IPS DF 6.9 (cell line): Measurements from ENCODE around the gene C10orf90.

Experiments used
- DNase-seq: peaks from one replicate; pipeline ENCODE4 v3.0.0-alpha.2; 2013; ENCODE audit warnings: low read depth, low spot score
- H3K27ac ChIP-seq: one replicate; pipeline ENCODE4 v1.5.1; 2013; ENCODE audit warnings: low read length, control low read depth
- H3K27me3 ChIP-seq: 2 replicates; pipeline ENCODE4 v1.6.1; 2013; ENCODE audit warnings: mild to moderate bottlenecking, low read length; ENCODE audit not compliant: control insufficient read depth, insufficient read depth
- H3K36me3 ChIP-seq: 2 replicates; pipeline ENCODE4 v1.6.1; 2013; ENCODE audit warnings: low read length; ENCODE audit not compliant: control insufficient read depth, insufficient read depth
- H3K4me1 ChIP-seq: 2 replicates; pipeline ENCODE4 v1.6.1; 2013; ENCODE audit warnings: low read length; ENCODE audit not compliant: control insufficient read depth, insufficient read depth
- H3K4me3 ChIP-seq: 2 replicates; pipeline ENCODE4 v1.5.1; 2013; ENCODE audit warnings: mild to moderate bottlenecking, low read length
- H3K9me3 ChIP-seq: 2 replicates; pipeline ENCODE4 v1.6.1; 2013; ENCODE audit warnings: low read length, inconsistent platforms; ENCODE audit not compliant: control insufficient read depth, insufficient read depth
- WGBS: extraction: QIAGEN DNeasy Blood & Tissue Kit; methylation state at CpG from one replicate; pipeline ENCODE4 v1.1.7; 2013; ENCODE audit warnings: mixed read lengths, missing lambda C conversion rate; ENCODE audit not compliant: insufficient read length, insufficient coverage; 5-methylcytosine and 5-hydroxymethylcytosine counted together

The C10orf90 gene

GRCh38 chr10:126638542-126638941, 32.0 kb downstream of the C10orf90 start:
- WGBS, result no CpG with 5 or more reads among the region's 6 CpGs

GRCh38 chr10:126637501-126637900, 33.0 kb downstream of the C10orf90 start:
- H3K9me3 ChIP-seq, result no peaks in the 10 kb centered on the region
- H3K4me3 ChIP-seq, result no peak overlapping the region
- H3K4me1 ChIP-seq, result no peaks in the 10 kb centered on the region; the same call in 1 of the 2 replicates
- no peaks in the 10 kb centered on the region for H3K36me3 ChIP-seq
- WGBS, result no CpG with 5 or more reads among the region's 5 CpGs
- no peaks in the 10 kb centered on the region for H3K27me3 ChIP-seq
- H3K27ac ChIP-seq, result no peak overlapping the region
- DNase-seq, result no peak

More at GRCh38 chr10:126638542-126638941, 32.0 kb downstream of the C10orf90 start:
- Histone ChIP-seq H3K9me3 (no peaks in the 10 kb centered on the region), H3K4me3 (no peak overlapping the region), H3K27ac (no peak overlapping the region), H3K36me3 (no peaks in the 10 kb centered on the region), H3K27me3 (no peaks in the 10 kb centered on the region), H3K4me1 (no peaks in the 10 kb centered on the region; the same call in 1 of the 2 replicates)
- DNase-seq, result no peak

DNA sequence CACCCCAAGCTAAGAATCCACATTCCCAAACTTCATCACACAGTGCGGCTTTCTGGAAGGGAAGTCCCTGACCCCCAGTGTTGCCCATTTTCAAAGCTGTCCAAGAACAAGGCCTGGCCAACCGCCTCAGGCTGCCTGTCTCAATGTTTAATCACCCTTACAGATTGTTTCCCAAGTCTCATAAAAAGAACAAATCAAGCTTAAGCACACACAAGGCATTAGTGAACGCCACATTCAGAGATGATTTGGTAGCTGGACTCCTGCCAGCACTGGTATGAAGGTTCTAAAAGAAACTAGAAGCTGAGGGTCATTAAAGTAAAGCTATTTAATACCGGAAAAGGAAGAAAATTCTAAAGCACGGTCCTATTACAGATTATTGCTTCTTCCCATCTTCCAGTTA, 35.6 kb downstream of the C10orf90 start:
- Histone ChIP-seq H3K36me3 (no peaks in the 10 kb centered on the region), H3K4me1 (no peaks in the 10 kb centered on the region; the same call in 1 of the 2 replicates), H3K9me3 (no peaks in the 10 kb centered on the region), H3K4me3 (no peak overlapping the region), H3K27ac (no peak overlapping the region), H3K27me3 (no peaks in the 10 kb centered on the region)
- no CpG with 5 or more reads among the region's 5 CpGs for WGBS
- no peak for DNase-seq

DNA sequence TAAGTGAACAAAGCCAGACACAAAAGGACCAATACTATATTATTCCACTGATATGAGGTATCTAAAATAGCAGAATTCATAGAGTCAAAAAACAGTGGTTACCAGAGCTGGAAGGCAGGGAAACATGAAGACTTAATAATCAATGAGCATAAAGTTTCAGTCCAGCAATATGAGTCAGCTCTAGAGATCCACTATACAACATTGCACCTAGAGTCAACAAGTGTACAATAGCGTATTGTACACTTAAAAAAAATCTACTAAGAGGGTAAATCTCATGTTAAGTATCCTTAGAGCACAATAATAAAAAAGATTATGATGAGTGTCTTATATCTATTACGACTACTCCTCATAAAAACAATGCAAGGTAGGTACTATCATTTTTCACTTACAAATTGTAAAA, 36.1 kb downstream of the C10orf90 start:
- DNase-seq, result no peak
- Histone ChIP-seq H3K27ac (no peak overlapping the region), H3K4me1 (no peaks in the 10 kb centered on the region; the same call in 1 of the 2 replicates), H3K4me3 (no peak overlapping the region), H3K36me3 (no peaks in the 10 kb centered on the region), H3K9me3 (no peaks in the 10 kb centered on the region), H3K27me3 (no peaks in the 10 kb centered on the region)
- no CpG with 5 or more reads among the region's 2 CpGs for WGBS

GRCh38 chr10:126632705-126633104, 37.8 kb downstream of the C10orf90 start:
- no peaks in the 10 kb centered on the region for H3K27me3 ChIP-seq
- H3K4me1 ChIP-seq, result no peaks in the 10 kb centered on the region; the same call in 1 of the 2 replicates
- H3K27ac ChIP-seq, result no peak overlapping the region
- no peak for DNase-seq
- no CpG with 5 or more reads among the region's 4 CpGs for WGBS
- no peaks in the 10 kb centered on the region for H3K36me3 ChIP-seq
- no peak overlapping the region for H3K4me3 ChIP-seq
- no peaks in the 10 kb centered on the region for H3K9me3 ChIP-seq

DNA sequence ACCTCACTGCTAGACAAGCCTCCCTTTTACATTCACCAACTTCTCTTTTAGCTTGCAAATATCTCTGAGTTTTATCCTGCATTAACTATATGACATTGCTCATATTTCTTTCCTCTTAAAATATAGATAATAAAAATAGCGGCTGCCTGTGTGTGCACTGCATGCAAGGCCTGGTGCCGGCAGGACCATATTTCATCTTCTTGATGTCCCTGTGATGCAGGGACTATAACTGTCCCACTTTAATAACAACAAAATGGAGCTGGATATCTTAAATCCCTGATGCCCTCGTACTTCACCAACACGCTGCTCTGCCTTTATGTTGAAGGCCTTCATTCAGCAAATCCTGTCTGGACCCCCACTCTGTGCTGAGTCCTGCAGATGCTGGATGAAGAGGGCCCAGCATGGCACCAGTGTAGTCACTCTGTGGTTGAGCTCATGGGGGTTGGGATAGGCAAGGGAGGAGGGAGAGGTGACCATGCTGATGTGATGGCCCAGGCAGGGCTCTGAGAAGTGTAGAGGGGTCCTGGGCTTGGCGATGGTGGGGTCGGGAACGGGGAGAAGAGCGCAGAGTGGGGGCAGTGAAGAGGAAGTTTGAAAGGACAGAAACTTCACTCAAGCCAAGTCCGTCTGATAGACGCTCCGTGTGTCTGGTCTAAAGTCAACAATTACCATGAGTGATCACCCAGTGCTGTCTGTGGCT, 40.4 kb downstream of the C10orf90 start:
- Histone ChIP-seq H3K4me1 (no peaks in the 10 kb centered on the region), H3K4me3 (no peak overlapping the region)

GRCh38 chr10:126628746-126629145, 41.7 kb downstream of the C10orf90 start:
- no CpG with 5 or more reads among the region's 3 CpGs for WGBS
- H3K9me3 ChIP-seq, result no peaks in the 10 kb centered on the region
- H3K27ac ChIP-seq, result no peak overlapping the region
- H3K36me3 ChIP-seq, result no peaks in the 10 kb centered on the region
- H3K4me1 ChIP-seq, result no peaks in the 10 kb centered on the region
- no peaks in the 10 kb centered on the region for H3K27me3 ChIP-seq
- DNase-seq, result no peak
- H3K4me3 ChIP-seq, result no peak overlapping the region

More for the DNA sequence above, 40.4 kb downstream of the C10orf90 start:
- H3K9me3 ChIP-seq, result no peaks in the 10 kb centered on the region
- WGBS, result no CpG with 5 or more reads among the region's 11 CpGs
- no peaks in the 10 kb centered on the region for H3K36me3 ChIP-seq
- no peak overlapping the region for H3K27ac ChIP-seq
- no peaks in the 10 kb centered on the region for H3K27me3 ChIP-seq
- no peak for DNase-seq

DNA sequence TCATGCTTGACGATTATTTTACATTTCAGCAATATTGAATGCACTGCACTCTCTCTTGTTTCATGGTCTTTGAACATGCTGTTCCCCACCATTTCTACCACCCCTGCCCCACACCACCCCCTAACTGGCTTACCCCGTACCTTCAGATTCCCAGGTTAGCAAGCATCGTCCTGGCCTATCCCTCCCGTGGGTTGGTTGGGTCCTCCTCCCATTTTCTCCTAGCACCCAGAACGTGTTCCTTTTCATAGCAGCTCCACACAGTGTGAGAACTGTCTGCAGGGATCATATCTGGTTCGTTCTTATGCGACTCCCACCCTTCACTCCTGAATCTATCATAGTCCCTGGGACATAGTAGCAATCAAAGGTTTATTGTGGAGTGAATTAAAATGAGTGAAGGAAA, 48.6 kb downstream of the C10orf90 start:
- WGBS, result no CpG with 5 or more reads among the region's 7 CpGs
- no peak for DNase-seq

GRCh38 chr10:126618466-126618865, 52.0 kb downstream of the C10orf90 start:
- no peak overlapping the region for H3K27ac ChIP-seq
- H3K36me3 ChIP-seq, result no peaks in the 10 kb centered on the region

More for the DNA sequence above, 48.6 kb downstream of the C10orf90 start:
- Histone ChIP-seq H3K4me3 (no peak overlapping the region), H3K36me3 (no peaks in the 10 kb centered on the region), H3K9me3 (no peaks in the 10 kb centered on the region), H3K4me1 (no peaks in the 10 kb centered on the region), H3K27ac (no peak overlapping the region), H3K27me3 (no peaks in the 10 kb centered on the region)

GRCh38 chr10:126617733-126618132, 52.8 kb downstream of the C10orf90 start:
- WGBS, result no CpG with 5 or more reads among the region's 3 CpGs
- H3K36me3 ChIP-seq, result no peaks in the 10 kb centered on the region
- no peak for DNase-seq

More at GRCh38 chr10:126618466-126618865, 52.0 kb downstream of the C10orf90 start:
- H3K4me3 ChIP-seq, result no peak overlapping the region
- no CpG with 5 or more reads among the region's 1 CpG for WGBS
- H3K9me3 ChIP-seq, result no peaks in the 10 kb centered on the region
- H3K27me3 ChIP-seq, result no peaks in the 10 kb centered on the region
- no peaks in the 10 kb centered on the region for H3K4me1 ChIP-seq
- no peak for DNase-seq

DNA sequence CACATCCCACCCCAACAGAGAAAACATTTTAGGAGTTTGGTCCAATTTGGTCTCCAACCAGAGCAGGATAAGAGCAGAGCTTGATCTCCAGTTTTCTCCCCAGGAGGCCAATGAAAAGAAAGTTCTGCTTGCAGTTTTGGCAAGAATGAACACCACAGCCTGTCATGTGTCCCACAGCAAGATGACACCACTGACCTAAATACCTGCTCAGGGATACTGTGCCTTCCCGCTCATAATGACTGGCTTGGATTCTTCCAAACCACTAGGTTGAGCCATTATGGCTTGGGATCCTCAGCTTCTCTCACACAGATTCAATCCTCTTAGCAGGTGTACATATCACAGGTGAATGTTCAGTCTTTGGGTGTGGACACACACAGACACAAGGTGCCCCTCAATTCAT, 53.3 kb downstream of the C10orf90 start:
- WGBS, result no CpG with 5 or more reads among the region's 1 CpG
- no peaks in the 10 kb centered on the region for H3K4me1 ChIP-seq
- H3K9me3 ChIP-seq, result no peaks in the 10 kb centered on the region
- no peak overlapping the region for H3K27ac ChIP-seq
- no peaks in the 10 kb centered on the region for H3K27me3 ChIP-seq
- H3K36me3 ChIP-seq, result no peaks in the 10 kb centered on the region
- no peak for DNase-seq
- H3K4me3 ChIP-seq, result no peak overlapping the region

More at GRCh38 chr10:126617733-126618132, 52.8 kb downstream of the C10orf90 start:
- Histone ChIP-seq H3K27ac (no peak overlapping the region), H3K4me3 (no peak overlapping the region), H3K27me3 (no peaks in the 10 kb centered on the region), H3K9me3 (no peaks in the 10 kb centered on the region), H3K4me1 (no peaks in the 10 kb centered on the region)
